Retina (tissue), 1 donor: ENCODE measurements around the gene MIS12.
A peak's percentile ranks its signal among the peaks of the same experiment; 100 is the strongest.

ENCODE experiments used
- DNase-seq: peaks from one replicate; pipeline ENCODE4 v3.0.0-alpha.2; 2016

Gene MIS12

DNA sequence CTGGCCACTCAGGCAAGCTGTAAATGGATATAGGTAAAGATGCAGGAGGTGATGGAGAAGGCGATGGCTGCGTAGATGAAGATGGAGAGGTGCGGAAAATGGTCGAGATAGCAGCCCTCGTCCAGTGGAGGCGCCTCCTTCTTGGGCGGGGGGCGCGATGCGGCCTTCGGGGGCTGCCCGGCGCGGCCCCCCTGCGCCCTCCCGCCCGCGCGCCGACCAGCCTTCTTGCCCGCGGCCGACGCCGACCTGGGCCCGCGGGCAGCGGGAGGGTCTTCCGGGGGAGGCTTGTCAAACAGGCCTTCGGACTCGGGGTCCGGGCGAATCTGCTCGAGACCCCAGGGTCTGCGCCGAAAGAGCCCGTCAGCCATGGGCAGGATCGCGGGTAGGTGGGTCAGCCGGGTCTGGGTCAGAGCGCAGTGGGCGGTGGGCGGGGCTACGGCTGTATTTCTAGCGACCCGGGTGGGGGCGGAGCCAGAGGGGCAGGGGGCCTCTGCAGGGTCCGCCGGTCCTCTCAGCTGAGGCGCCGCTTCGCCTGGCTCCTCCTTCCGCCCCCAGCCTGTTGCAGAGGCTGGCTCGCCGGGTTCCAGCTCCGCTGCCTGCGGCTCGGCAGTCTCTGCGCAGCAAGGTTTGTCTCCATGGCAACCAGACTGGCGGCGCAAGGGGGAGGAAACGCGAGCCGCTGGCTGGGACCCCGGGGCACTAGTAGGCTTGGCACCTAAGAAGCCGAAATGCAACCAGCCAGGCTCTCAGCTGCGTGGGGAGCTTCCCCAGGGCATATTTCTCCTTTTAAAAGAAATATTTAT lies 14.4 kb downstream of the MIS12 start:
- peak; percentile 94 for DNase-seq

DNA sequence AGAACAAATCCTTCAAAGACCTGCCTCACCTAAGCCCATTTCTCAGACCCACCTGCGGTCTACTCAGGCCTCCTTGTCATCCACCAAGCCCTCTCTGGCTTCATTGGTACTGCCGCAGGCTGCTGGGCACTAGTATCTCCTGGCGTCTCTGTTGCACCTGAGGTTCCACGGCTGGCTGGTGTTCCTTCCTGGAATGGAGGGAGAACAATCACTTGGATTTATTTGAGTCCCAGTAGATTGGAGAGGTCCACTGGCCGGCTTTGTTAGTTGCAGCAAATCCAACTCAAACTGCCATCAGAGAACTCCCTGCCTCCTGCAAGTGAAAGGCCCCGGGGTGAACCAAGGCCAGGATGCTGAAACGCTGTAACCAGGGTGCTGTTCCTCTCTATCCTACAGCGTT lies 15.3 kb downstream of the MIS12 start:
- no peak for DNase-seq

DNA sequence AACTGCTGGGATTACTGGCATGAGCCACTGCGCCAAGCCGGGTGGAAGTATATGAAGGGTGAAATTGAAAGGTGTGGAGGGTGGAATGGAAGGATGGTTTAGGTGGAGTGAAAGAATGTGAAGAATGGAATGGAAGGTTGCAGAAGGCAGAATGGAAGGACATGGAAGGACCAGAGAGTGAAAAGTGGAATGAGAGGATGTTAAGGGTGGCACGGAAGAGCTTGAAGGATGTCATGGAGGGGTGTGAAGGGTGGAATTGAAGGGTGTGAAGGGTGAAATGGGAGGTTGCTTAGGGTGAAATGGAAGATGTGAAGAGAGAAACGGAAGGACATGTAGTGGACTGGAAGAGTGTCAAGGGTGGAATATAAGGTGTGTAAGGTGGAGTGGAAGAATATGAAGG lies 16.2 kb downstream of the MIS12 start:
- no peak for DNase-seq

GRCh38 chr17:5506307-5506706 lies 19.9 kb downstream of the MIS12 start:
- DNase-seq: no peak

GRCh38 chr17:5508810-5509209 lies 22.4 kb downstream of the MIS12 start:
- DNase-seq: peak; percentile 60

GRCh38 chr17:5509482-5509881 lies 23.1 kb downstream of the MIS12 start:
- DNase-seq: no peak

GRCh38 chr17:5510771-5511170 lies 24.4 kb downstream of the MIS12 start:
- no peak for DNase-seq

DNA sequence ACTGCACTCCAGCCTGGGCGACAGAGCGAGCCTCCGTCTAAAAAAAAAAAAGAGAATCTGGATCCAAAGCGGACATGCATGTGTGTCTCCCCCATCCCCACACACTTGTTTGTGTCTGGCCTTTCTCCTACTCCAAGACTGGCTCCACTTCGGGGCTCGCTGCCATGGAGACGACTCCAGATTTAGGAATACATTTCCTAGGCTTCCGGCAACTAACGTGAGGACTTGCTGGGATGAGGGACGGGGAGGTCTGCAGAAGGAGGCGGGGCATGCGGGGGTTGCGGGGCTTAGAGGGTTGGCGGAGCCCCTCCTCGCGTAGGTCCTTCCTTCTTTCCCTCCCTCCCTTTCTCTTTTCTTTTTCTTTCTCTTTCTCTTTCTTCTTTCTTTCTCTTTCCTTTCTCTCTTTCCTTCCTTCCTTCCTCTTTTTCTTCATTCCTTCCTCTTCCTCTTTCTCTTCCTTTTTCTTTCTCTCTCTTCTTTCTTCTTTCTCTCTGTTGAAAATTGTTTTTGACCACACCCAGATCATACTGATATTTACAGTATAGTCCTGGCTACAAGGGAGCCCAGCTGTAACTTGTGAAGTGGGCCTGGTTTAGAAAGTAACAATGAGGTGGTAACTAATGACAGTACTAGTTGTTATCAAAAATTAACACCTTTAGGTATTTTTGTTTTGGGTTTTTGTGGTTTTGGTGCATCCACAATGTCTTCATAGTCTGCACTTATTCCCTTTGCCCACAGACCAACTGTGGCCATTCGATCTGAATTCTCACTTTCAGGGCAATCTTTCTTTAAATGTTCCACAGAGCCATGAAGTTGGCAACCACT lies 25.2 kb downstream of the MIS12 start:
- DNase-seq: no peak

DNA sequence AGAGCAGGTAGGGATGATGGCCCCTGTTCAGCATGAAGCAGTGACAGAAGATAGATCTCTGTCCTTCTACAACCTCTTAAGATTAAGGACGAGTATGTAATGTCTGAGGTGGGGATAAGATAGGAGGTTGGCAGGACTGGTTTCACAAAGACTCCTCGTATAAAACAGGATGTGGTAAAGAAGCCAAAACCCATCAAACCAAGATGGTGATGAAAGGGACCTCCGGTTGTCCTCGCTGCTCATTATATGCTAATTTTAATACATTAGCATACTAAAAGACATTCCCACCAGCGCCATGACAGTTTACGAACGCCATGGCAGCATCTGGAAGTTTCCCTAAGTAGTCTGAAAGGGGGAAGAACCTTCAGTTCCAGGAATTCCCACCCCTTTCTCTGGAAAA lies 27.3 kb downstream of the MIS12 start:
- no peak for DNase-seq

DNA sequence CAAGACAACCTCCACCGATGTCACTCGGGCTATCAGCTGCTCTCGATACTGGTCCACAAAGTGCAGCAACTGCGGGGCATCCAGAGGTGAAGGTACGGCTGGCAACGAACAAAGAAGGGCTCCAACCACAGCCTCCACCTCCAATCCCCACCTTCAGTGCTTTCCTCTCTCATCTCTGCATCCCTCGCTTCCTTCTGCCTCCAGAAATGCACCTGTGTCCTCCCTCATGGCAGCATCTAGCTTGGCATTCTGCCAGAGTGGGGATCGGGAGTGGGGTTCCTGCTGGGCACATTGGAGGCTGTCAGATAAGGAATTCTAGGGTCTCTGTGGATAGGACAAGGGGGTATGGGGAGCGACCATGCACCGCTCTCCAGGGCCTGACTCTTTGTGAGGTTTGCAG lies 28.6 kb downstream of the MIS12 start:
- DNase-seq: no peak

- DNase-seq: no peak
Observed at GRCh38 chr17:5516060-5516792, 29.9 kb downstream of the MIS12 start.

- no peak for DNase-seq
Observed at GRCh38 chr17:5522476-5522875, 36.1 kb downstream of the MIS12 start.

GRCh38 chr17:5523249-5523648 lies 36.9 kb downstream of the MIS12 start:
- no peak for DNase-seq

GRCh38 chr17:5526821-5527598 lies 40.6 kb downstream of the MIS12 start:
- peak; percentile 66 for DNase-seq

DNA sequence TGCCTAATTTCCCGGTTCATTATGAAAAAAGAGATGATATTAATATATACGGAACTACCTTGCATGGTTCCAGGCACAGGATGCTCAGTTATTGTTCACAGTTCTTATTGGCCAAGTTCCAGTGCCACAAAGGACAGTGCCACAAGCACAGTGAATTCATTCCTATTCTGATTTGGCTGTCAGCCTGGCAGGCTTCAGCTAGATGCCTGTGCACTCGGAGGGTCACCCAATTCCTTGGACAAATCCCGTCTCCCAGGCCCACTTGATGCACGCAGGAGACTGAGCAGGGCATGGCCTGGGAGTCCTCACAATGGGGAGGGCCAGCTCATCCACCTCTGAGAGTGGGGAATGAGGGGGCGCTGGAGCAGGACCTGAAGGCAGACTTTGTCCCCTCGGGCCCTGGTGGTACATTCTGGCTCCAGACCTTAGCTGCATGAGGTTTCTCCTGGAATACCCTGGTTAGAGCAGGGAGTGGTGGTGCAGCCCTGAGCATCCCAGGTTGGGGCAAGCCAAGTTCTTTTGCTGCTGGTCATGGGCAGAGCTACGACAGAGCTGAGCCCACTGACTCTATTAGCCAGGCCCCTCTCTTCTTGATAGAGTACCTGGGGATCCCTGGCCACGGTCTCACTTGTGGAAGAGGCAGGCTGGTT lies 41.4 kb downstream of the MIS12 start:
- no peak for DNase-seq

GRCh38 chr17:5530265-5531084 lies 44.1 kb downstream of the MIS12 start:
- DNase-seq: no peak

DNA sequence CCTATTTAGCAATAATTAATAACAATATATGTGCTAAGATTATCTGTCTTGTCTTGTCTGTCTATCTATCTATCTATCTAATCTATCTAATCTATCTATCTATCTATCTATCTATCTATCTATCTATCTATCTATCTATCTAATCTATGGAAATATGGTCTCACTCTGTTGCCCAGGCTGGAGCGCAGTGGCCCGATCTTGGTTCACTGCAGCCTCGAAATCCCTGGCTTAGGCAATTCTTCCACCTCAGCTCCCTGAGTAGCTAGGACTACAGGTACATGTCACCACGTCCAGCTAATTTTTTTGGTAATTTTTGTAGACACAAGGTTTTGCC lies 44.7 kb downstream of the MIS12 start:
- no peak for DNase-seq

DNA sequence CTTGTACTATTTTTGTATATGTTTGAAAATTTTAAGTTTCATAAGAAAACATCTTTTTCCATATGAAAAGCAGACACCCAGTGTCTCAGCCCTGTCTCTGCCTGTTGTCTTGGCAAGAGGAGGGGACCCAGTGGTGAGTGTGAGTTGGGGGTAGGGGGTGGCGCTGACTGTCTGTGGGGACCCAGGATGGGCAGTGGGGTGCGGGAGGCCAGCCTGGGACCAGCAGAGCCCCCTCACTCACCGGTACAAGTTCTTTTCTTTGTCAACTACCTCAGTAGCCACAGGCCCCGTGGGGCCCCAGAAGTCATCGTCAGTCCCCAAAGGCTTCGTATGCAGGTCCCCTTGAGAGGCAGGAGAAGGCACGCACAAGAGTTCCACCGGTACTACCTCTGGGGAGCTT lies 46.2 kb downstream of the MIS12 start:
- no peak for DNase-seq

DNA sequence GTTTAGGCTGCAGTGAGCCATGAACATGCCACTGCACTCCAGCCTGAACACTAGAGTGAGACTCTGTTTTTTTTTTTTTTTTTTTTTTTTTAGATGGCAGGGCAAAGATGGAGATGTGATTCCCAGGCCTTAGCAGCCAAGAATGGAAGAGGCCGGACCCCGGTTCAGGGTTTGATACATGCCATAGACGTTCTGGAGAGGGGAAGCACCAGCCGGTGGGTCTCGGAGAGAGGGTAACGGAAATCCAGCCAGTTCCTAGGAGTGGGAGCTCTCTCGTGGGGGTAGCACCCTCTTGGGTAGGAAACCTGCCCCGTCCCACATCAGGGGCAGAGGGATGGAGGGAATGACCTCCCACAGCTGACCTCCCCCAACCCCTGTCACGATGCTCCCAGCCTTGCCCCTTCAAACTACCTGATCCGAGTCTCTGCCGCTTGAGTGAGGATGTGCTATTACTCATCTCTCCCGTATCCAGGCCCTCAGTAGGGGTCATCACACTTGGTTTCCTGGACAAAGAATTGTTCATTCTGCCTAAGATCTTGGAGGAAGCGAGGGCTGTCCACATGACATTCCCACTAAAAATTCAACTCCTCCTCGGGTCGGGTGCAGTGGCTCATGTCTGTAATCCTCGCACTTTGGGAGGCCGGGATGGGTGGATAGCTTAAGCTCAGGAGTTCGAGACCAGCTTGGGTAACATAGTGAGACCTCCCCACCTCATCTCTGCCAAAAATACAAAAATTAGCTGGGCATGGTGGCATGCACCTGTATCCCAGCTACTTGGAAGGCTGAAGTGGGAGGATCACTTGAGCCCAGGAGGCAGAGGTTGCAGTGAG lies 47.3 kb downstream of the MIS12 start:
- no peak for DNase-seq

DNA sequence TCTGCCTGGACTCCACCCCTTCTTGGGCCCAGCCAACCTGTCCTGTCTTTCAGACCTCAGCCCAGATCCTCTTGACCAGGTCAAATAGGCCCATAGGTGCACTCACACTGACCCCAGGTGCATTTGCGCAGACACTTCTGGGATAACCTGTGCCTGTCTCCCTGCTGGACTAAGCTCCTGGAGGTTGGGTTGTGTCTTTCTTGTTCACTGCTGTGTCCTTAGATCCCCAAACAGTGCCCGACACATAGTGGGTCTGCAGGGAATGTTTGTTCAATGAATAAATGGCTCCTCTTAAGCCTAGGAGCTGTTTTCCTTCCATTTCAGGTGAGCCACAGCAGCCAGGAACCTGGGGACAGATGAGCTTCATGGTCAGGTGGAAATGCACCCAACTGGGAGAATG lies 49.1 kb downstream of the MIS12 start:
- DNase-seq: no peak
